KOPT-K1 (cell line): ENCODE results near the gene DCD.
"Not testable (repeated sequence)": the region's sequence is repeated elsewhere in the genome, so short reads cannot be mapped to it uniquely, and the experiment has no call there.

Experiments
- H3K27ac ChIP-seq: fragments of 200-600 bp; sonication (generic); 2 replicates; pipeline ENCODE4 v1.5.1; 2016; ENCODE audit warnings: antibody characterized with exemption, mild to moderate bottlenecking, low read depth, low read length; ENCODE audit not compliant: poor library complexity, severe bottlenecking
- H3K36me3 ChIP-seq: fragments of 200-600 bp; sonication (generic); 2 replicates; pipeline ENCODE4 v1.5.1; 2017; ENCODE audit warnings: antibody characterized with exemption, mild to moderate bottlenecking, low read length, moderate library complexity; ENCODE audit not compliant: insufficient read depth
- H3K9me3 ChIP-seq: fragments of 200-600 bp; sonication (generic); 2 replicates; pipeline ENCODE4 v1.5.1; 2017; ENCODE audit warnings: antibody characterized with exemption, low read length, mild to moderate bottlenecking; ENCODE audit not compliant: insufficient read depth, poor library complexity, severe bottlenecking

The DCD gene, protein sequence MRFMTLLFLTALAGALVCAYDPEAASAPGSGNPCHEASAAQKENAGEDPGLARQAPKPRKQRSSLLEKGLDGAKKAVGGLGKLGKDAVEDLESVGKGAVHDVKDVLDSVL

DNA sequence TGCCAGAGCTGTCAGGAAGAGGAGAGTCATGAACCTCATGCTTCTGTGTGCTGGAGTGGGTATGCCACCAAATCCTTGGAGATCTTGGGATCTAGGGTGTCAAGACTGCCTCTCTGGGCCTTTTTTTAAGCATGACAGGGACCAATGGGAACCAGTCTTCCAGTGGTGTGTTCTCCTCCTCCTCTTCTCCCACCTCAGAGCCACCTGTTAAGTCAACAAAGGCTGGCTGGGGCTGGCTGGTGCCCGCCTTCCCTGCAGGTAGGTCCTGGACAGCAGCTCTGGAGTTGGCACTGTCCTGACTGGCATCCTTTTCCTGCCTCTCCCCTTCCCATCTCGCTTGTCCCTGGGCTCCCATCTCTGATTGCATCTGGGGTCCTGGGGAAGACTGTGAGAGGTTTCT is at the start of gene DCD:
Gene DCD (minus strand): TSS at position 101 of the 400 bp plus-strand sequence. CDS start 62 bp downstream, at position 39.
- no peaks in the 10 kb centered on the region for H3K36me3 ChIP-seq
- H3K27ac ChIP-seq, result no peak within 1 kb of the TSS
- no peaks in the 10 kb centered on the region for H3K9me3 ChIP-seq

DNA sequence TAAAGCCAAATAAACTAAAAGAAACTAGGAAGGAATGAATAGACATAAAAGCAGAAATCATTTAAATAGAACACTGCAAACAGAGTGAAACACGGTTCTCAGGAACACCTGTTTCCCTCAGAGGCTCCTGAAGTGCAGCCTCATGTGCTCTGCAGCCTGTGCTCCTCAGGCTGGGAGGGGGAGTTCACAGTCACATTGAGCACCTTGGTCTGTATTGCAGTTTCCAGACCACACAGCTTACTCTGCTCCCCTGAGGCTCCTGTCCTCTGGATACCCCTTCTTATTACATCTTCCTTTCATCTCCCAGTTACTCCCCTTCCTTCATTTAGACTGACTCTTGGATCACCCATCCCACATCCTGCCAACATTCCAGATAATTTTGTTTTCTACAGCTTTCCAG is 49.7 kb upstream of the DCD start:
- Histone ChIP-seq H3K27ac (no peak overlapping the region), H3K9me3 (no peaks in the 10 kb centered on the region), H3K36me3 (no peaks in the 10 kb centered on the region)

DNA sequence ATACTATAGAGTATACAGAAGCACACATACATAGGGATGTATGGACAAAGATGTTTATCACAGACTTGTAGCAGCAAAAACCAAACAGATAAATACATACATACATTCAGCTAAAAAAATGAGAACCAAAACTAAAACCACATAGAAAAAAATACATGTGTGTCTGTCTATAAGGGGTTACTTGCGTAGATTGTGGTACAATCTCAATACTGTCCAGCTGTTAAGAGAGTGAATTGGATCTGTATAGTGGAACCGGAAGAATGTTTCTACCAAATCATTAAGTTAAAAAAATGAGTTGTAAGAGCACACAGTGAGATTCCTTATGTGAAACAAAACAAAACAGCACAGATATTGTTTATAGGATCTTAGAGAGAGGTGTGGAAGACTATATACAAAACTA is 44.2 kb upstream of the DCD start:
- Histone ChIP-seq H3K27ac (no peak overlapping the region), H3K36me3 (no peaks in the 10 kb centered on the region), H3K9me3 (no peaks in the 10 kb centered on the region)

DNA sequence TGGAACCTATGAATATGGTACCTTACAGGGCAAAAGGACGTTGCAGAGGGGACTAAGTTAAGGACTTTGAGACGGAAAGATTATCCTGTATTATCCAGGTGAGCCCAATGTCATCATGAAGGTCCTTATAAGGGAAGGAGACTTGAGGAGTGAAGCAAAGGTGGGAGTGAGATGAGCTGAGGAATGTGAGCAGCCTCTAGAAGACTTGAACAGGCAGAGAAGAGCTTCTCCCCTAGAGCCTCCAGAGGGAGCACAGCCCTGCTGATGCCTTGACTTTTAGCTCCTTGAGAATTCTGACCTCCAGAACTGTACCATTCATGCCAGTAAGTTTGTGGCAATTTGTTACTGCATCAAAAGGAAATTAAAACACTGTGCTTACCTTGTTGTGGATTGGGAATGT is 41.8 kb upstream of the DCD start:
- no peak overlapping the region for H3K27ac ChIP-seq
- peaks cover 4% of the 10 kb centered on the region for H3K9me3 ChIP-seq
- H3K36me3 ChIP-seq, result no peaks in the 10 kb centered on the region

DNA sequence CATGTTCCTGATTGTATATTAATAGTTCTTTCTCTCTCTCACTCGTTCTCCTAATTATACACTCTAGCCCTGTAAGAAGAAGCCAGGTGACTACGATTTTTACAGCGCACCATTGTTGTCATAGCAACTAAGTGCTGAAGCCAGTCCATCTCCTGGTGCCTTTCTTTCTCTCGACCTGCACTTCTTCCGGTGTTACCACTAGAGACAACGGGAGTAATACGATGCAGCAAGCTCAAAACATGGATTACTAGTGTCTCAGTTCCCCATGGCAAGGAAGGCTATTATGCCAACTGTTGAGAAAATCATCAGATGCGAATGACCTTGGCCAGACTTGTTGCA is 40.8 kb upstream of the DCD start:
- H3K9me3 ChIP-seq, result peaks cover 4% of the 10 kb centered on the region
- H3K36me3 ChIP-seq, result no peaks in the 10 kb centered on the region
- no peak overlapping the region for H3K27ac ChIP-seq

DNA sequence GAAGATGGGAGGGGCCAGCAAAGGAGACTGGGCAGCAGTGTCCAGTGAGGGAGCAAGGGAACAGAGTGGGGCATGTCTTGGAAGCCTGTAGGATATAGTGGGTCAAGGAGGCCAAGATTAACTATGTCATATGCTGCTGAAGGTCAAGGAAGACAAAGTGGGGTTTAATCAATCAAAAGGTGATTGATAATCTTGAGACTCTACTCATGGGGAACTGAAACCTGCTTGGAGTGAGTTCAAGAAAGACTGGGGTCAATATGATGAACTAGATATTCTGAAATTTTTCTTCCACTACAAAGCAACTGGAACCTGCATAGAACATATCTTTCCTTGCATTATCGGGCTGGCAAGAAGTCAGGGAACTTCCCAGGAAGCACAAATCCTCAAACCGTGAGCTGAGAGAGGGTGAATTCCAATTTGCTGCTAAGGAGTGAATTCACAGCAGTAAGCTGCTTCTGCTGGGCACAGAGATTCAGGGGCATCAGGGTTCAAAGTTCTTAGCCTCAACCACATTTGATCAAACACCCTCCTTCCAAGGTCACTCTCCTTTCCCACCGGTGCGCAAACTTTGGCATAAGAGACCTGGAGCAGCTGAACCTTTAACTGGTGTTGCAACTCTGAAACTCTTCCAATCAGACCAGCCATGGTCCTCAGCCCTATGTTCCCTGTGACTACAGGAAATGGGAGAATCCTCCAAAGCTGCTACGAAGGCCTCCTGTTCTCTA is 40.3 kb upstream of the DCD start:
- Histone ChIP-seq H3K27ac (no peak overlapping the region), H3K9me3 (peaks cover 4% of the 10 kb centered on the region), H3K36me3 (no peaks in the 10 kb centered on the region)

DNA sequence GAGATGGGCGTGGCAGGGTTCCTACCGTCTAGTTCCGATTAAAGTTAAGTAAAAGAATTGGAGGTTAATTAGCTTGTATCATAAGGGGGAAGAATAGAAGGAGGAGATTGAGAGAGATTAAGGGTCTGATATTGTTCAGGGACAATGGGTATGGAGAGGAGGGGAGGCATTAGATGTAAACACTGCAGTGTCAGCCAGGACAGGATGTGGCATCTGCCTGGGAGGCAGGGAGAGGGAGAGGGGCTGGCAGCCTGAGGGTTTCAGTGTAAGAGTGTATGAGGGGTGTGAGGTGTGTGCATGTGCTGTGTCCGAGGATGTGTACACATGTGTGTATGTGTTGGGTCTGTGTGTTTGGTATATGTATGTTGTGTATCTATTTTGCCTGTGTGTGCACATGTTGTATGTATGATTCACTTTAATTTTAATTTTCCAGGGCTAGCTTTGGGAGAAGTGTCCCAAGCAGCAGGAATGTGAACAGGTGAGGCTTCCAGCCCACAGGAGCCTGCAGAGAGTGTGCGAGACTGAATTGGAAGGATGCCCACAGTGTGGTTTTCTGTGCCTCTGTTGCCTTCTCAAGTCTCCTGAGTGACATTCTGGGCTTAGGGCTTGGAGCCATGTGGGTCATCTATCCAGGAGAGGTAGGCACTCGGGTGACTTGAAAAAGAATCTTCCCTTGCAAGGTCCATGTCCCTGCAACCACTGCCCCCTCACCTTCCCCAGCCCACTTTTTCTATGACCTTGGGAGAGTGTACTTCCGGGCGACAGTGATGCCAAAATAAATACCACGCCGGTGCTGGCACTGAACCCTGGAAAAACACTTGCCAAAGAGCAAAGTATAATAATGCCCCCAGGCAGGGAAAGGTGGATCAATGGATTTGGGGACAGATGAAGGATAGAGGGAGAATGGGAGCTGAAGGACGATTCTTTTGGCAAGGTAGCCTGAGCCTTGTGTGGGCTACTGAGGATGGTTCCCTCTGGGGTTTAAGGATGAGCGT is 36.8 kb upstream of the DCD start:
- H3K9me3 ChIP-seq, result peaks cover 4% of the 10 kb centered on the region
- H3K36me3 ChIP-seq, result no peaks in the 10 kb centered on the region
- no peak overlapping the region for H3K27ac ChIP-seq

DNA sequence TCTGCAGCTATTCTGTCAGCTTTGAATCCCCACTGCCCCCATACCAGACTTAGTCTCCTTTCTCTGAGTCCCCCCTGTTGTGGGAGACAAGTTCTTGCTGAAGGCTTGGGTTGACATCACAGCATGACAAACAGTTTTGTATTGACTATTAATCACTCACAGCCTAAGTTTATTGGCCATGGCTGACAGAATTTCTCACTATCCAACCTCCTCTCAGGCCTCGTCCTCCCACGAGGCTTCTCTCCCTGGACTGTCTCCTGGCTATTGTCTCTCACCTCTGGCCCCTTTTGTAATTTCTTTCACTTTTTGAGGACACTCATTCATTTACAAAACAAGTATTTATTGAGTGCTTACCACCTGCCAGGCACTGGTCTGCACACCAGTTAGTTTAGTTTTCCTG is 35.2 kb upstream of the DCD start:
- Histone ChIP-seq H3K9me3 (peaks cover 4% of the 10 kb centered on the region), H3K27ac (no peak overlapping the region), H3K36me3 (no peaks in the 10 kb centered on the region)

DNA sequence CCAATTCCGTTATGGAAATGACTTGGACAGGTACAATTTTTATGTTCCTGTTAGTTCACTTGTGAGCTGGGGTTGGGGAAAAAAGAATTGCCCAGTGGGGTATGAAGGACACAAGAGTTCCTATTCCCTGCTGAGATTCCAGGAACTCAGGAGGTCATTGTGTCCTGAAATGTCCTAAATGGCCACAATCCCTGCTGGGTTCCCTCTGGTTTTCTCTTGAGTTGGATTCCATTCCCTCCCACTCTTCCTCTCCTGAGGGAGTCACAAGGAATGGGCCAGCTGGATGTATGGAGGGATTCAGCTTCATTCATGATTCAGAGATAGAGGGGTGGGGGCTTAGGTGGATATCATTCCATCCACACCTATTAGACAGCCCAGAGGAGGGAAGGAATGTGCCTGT is 34.5 kb upstream of the DCD start:
- Histone ChIP-seq H3K27ac (no peak overlapping the region), H3K36me3 (no peaks in the 10 kb centered on the region), H3K9me3 (peaks cover 4% of the 10 kb centered on the region)

DNA sequence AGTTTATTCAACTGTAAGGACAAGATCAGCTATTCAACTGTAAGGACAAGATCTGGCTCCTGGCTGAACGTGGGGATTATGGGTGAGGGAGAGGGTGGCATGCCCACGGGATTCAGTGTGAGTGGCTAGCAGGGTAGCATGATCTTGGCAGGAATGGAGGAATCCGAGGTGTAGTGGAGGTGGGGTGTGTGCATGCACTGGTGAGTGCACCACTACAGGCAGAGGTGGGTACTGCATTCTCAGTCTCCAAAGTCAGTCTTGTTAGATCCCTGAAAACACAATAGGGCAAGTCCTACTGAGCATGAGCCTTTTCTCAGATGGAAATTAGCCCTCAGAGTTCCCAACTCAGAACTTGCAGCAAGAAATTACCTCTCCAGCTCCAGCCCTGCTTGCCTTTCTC is 32.2 kb upstream of the DCD start:
- Histone ChIP-seq H3K27ac (no peak overlapping the region), H3K9me3 (no peaks in the 10 kb centered on the region), H3K36me3 (no peaks in the 10 kb centered on the region)

DNA sequence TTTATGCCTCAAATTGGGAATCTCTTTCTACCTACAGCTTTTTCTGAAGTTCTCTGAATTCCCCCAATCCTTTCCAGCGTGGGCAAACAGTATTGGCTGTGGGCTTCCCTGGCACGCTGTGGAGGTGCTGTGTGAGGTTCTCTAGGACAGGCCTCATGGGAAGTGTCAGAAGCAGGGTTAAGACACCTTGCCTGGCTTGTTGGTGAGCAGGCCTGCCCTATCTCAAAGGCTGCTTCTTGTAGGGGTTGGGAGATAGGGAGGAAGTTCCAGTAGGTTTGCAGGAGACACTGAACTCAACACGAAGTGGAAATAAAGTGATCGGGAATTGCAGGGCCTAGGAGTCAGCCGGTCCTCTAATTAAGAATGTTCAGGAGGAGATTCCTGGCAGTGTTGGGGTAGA is 30.0 kb upstream of the DCD start:
- Histone ChIP-seq H3K27ac (no peak overlapping the region), H3K9me3 (no peaks in the 10 kb centered on the region), H3K36me3 (no peaks in the 10 kb centered on the region)

DNA sequence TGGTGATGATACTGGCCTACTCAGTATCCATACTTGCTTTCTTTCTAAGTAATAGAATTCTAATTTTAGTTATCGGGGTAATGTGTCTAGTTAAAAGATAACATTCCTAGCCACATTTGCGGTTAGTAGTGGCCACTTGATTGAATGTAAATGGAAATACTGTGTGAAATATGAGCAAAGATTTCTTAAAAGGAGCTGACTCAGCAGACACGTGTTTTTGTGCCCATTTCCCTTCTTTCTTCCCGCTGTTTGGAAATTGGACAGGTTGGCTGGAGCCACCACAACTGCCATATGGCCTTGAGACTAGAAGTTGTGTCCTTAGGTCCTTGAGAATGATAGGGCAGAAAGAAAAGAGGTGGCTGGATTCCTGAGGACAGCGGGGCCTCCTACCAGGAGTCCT is 19.8 kb upstream of the DCD start:
- Histone ChIP-seq H3K27ac (no peak overlapping the region), H3K36me3 (no peaks in the 10 kb centered on the region), H3K9me3 (no peaks in the 10 kb centered on the region)

DNA sequence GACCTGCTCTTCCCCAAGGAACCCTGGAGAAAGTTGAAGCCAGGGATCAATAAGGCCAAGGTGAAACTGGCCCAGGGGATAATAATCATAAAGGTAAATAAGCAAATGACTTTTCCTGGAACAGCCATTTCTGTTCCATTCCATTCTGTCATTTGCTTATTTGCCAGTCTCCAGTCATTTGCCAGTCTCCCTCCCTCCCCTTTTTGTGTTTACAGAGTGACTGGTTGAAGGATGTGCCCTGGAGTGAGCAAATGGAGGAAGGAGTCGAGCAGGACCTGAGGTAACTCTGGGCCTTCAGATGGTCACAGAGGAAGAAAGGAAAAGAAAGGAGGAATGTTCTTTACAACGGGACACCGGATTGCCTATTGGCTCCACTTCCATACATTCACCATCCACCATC is 17.8 kb upstream of the DCD start:
- no peak overlapping the region for H3K27ac ChIP-seq
- no peaks in the 10 kb centered on the region for H3K36me3 ChIP-seq
- H3K9me3 ChIP-seq, result no peaks in the 10 kb centered on the region

DNA sequence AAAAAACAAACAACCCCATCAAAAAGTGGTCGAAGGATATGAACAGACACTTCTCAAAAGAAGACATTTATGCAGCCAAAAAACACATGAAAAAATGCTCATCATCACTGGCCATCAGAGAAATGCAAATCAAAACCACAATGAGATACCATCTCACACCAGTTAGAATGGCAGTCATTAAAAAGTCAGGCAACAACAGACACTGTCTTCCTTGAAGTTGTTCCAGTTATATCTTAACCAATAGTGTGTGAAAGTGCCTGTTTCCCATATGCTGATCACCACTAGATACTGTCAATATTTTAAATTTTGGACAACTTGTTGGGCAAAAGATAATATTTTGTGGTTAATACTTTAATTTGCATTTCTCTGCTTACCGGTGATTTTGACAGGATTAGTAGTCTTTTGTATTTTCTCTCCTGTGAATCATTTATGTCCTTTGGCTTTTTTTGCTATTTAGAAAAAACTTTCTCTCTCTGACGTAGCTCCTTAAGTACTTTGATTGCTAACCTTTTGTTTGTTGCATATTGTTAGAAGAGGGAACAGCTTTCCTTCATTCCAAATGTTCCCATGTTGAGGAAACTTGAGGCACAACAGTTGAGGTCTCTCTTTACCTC is 17.0 kb upstream of the DCD start:
- H3K27ac ChIP-seq, H3K36me3 ChIP-seq, H3K9me3 ChIP-seq: not testable (repeated sequence)

DNA sequence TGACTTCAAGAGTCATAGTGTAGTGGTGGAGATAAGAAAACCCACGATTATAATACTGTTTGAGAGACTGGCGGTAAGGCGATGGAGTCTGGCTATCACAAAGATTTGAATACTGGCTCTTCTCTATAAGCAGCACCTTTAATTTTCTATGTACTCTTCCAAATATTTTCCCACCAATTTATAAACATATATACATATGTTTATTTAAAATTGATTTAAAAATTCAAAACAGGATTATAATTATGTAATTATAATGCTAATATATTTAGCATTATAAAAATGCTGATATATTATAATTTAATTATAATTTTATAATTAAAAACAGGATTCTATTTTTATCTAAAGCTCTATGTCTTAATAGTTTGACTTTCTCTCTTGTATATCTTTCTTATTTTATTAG is 15.4 kb upstream of the DCD start:
- Histone ChIP-seq H3K9me3 (no peaks in the 10 kb centered on the region), H3K36me3 (no peaks in the 10 kb centered on the region), H3K27ac (no peak overlapping the region)
